HG03469 (cell line): ENCODE data around the gene TBX19.

ENCODE experiments used
- ATAC-seq: cut with Tn5 transposase; IDR thresholded peaks from one replicate; pipeline ENCODE4 v1.9.1; 2021; ENCODE audit warnings: mild to moderate bottlenecking, moderate library complexity, moderate number of reproducible peaks; ENCODE audit not compliant: unreplicated experiment

Gene TBX19

DNA sequence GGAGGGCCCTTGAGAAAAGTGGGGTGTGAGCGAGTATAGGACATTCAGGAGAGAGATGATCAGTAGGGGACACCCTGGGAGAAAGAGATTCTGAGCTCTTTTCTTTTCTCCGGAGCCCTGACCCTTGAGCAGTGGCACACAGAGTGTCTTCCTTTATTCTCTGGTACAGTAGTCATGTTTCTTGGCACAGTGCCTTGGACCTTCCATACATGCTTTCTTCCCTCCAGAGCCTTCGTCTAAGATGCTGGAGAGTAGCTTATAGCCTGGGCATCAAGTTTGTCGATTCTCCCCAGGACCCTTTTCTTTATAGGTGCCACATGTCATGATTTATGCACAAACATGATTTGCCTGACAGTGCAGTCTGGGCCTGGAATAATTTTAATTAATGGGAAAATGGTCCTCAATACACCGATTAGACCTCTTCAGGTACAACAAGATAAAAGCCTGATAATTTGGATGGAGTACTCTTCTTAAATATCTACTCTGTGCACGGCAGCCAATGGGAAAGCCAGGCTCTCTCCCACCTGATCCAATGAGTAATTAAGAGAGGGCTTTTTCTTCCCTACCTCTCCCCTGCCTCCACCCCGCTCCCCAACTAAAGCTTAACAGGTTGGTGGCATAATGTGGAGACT, at the start of gene TBX19:
TBX19 (plus strand) TSS at position 582 of the 632 bp plus-strand sequence. CDS start 214 bp downstream, outside the sequence.
- ATAC-seq: no peak

GRCh38 chr1:168234846-168235547, 45.7 kb upstream of the TBX19 start:
- peak; percentile 67 for ATAC-seq

DNA sequence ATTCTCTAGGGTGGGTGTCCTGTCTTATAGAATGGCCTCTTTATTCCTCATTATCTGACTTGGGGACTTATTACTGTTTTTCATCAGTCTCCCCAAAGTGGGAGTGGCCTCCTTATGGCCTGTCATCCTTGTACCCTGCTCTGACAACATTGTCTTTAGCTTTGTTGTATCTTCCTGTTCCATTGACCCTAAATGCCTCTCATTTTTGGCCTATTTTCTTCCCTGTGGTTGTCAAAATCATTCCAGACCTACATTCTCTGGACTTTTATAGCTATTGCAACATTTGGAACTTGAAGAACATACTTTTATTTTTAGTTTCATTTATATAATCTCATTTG, 45.2 kb upstream of the TBX19 start:
- ATAC-seq: no peak

- ATAC-seq: no peak
Observed at GRCh38 chr1:168235937-168236336, 44.7 kb upstream of the TBX19 start.

DNA sequence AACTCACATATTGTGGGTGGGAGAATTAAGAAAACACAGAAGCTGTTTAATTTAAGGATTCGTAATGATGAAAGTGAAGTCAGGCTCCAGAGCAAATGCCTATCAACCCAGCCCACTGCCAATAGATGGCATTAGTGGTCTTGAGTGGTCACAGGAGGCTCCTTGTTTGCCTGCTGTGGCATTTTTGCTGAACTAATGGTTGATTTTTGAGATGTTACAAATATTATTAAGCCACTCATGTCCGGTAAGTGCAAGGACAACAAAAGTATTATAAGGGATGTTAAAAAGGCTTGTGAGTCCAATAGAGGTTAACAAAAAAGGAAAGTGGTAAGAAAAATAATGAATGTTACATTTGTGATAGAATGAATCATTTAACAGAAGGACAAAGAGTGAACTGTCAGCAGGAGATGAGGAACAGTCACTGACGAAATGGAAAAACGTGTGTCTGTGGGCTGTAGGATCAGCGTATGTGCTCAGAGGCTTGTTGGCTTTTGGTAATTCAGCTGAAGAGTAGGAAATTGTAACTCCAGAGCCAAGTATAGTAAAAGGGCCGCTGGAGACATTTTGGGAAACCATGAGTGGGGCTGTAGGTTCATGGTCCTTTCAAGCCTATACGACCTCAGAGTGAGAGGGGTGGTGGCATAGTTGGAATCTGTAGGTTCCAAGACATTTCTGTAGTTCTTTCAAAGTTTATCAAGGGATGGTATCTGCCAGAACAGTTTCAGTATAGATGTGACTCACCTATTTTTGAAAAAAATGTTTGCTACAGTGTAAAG, 43.7 kb upstream of the TBX19 start:
- peak; percentile 50 for ATAC-seq

DNA sequence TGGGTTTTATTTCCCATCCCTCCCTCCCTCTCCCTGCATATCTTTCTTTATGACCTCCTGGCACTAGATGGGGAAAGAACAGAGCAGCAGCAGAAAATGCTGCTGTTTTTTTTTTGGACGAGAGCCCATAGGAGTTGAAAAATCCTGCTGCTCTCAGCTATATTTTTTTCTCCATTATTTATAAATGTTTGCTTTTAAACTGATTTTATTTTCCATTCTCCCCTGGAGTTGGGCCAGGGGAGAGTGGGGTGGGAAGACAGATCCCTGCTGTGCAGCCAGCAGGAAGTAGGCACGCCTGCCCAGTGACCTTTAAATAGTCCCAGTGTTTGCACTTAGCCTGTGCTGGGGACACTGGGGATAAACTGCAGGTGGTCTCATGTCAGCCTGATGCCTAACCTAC, 37.5 kb upstream of the TBX19 start:
- no peak for ATAC-seq

GRCh38 chr1:168243636-168244212, 37.0 kb upstream of the TBX19 start:
- no peak for ATAC-seq

GRCh38 chr1:168245042-168245441, 35.6 kb upstream of the TBX19 start:
- ATAC-seq: no peak

- no peak for ATAC-seq
Observed at GRCh38 chr1:168246506-168246905, 34.2 kb upstream of the TBX19 start.

- ATAC-seq: no peak
Observed at GRCh38 chr1:168252204-168252733, 28.4 kb upstream of the TBX19 start.

DNA sequence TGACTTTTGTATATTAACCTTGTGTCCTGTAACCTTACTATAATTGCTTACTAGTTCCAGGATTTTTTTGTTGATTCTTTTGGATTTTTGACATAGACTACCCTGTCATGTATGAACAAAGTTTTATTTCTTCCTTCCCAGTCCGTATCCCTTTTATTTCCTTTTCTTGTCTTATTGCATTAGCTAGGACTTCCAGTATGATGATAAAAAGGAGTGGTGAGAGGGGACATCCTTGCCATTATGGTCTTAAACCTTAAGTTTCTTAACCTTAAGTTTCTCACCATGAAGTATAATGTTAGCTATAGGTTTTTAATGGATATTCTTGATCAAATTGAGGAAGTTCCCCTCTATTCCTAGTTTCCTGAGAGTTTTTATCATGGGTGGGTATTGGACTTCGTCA, 24.5 kb upstream of the TBX19 start:
- ATAC-seq: no peak

DNA sequence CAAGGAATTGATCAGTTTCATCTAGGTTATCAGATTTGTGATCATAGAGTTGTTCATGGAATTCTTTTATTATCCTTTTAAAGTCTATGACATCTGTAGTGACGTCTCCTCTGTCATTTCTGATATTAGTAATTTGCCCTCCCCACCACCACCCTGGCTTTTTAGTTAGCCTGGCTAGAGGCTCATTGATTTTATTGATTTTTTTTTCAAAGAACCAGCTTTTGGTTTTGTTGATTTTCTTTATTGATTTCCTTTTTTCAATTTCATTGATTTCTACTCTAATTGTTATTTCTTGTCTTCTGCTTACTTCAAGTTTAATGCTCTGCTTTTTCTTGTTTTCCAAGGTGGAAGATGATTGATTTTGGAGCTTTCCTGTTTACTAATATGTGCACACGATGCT, 23.3 kb upstream of the TBX19 start:
- ATAC-seq: no peak

GRCh38 chr1:168259567-168259966, 21.1 kb upstream of the TBX19 start:
- no peak for ATAC-seq

GRCh38 chr1:168260393-168260792, 20.3 kb upstream of the TBX19 start:
- no peak for ATAC-seq

DNA sequence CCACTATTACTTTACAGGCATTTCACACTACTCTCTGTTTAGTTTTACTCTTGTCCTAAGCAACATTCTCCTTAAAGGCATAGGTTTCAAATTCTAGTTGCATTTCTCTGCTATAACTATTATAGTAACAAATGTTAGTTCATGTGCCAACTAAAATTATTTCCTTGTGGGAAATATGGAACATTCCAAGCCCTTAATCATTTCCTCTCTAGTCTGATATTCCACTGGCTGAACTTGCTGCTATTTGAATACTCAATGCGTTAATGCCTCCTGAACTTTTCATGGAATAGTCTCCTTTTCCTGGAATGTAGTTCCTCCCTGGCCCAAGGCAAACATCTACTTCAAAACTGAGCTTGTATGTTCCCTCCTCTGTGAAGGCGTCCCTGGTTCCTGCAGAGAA, 19.3 kb upstream of the TBX19 start:
- no peak for ATAC-seq

GRCh38 chr1:168263130-168263529, 17.5 kb upstream of the TBX19 start:
- no peak for ATAC-seq

DNA sequence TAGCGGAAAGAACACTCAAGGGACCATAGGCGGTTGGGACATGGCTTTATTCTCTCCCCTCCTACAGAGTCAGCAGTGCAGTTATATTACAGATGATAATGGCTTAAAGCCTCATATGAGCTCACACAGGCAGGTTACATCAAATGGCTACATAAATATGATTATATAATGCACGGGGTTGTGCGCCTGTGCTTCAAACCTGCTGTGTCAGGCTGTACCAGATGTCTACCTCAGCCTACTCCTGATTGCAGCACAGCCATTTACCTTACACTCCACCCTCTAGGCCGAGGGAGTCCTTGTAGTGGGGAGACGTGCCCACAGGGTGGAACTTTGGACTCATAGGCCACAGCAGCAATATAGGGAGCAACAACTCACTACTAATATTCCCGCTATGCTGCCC, 16.4 kb upstream of the TBX19 start:
- no peak for ATAC-seq

GRCh38 chr1:168265596-168265995, 15.1 kb upstream of the TBX19 start:
- no peak for ATAC-seq

DNA sequence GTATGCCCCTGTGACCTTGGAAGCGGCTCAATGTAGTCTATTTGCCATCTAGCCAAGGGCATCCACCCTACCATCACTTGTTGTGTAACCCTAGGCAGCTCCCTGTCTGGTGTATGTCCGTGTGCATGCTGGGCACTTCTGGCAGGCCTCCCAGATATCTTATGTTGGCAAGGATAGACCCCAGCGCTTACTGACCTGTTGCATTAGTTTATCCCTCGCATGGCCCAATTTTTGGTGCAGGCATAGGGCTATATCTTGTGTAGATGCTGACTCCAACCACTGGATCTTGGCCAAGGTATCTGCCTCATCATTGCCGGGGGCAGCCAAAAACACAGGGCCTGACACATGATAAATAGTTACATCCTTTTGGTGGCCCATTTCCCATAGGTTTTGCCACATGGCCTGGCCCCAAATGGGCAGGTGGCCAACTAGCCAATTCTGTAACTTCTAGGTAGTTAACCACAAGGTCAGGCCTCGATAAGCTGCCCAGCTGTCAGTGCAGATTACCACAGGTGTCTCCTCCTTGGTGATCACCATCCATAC, 14.0 kb upstream of the TBX19 start:
- ATAC-seq: no peak

- ATAC-seq: no peak
Observed at GRCh38 chr1:168271636-168272035, 9.0 kb upstream of the TBX19 start.

GRCh38 chr1:168273575-168273974, 7.1 kb upstream of the TBX19 start:
- ATAC-seq: no peak
